GM12878 (cell line): ENCODE measurements around the gene RAMACL. TPM values are rescaled to one million over a fixed set of nuclear protein-coding genes. Genes with fewer than 3 reads are reported as not detected.

ENCODE experiments used
- ATAC-seq: fragments of 200-7000 bp; cut with Tn5 transposase; 3 replicates; pipeline ENCODE4 v1.9.1; 2020; ENCODE audit warnings: mild to moderate bottlenecking, moderate library complexity
- BruUV-seq: library from RNA; stranded (reverse); fragments of 400-500 nt; replicated peaks from 2 replicates; lab custom pipeline; 2021; lab: Mats Ljungman, UMichigan
- CTCF ChIA-PET: fragments of 300-600 bp; sonication (Branson Sonifier 250); formaldehyde crosslinking; extraction: SDS; loops from one replicate; lab custom pipeline; 2021; ENCODE audit warnings: inconsistent platforms; lab: Yijun Ruan, JAX
- POLR2A ChIA-PET: fragments of 350-600 bp; formaldehyde crosslinking; extraction: SDS; loops from one replicate; lab custom pipeline; 2021; ENCODE audit warnings: inconsistent platforms; lab: Charles Lee
- RAD21 ChIA-PET: fragments of 300-600 bp; sonication (Branson Sonifier 250); formaldehyde crosslinking; loops from one replicate; lab custom pipeline; 2023; ENCODE audit warnings: antibody characterized with exemption; ENCODE audit not compliant: unreplicated experiment; lab: Charles Lee
- SMC1A ChIA-PET: fragments of 300-600 bp; sonication (Branson Sonifier 250); formaldehyde crosslinking; loops from one replicate; lab custom pipeline; 2023; ENCODE audit not compliant: unreplicated experiment, uncharacterized antibody; lab: Charles Lee
- DNase-seq: peaks from one replicate; pipeline ENCODE4 v3.0.0-alpha.2; 2011; ENCODE audit warnings: low read depth, low spot score
- FAIRE-seq: peaks from 3 replicates; lab custom pipeline; 2011; peaks lifted over from hg19 to GRCh38; lab: Jason Lieb, UNC
- H2AFZ ChIP-seq: 2 replicates; pipeline ENCODE4 v1.6.0; 2011; ENCODE audit warnings: low read depth, low read length, control low read depth; ENCODE audit not compliant: control insufficient read depth
- H3K27ac ChIP-seq: 2 replicates; pipeline ENCODE4 v1.5.1; 2011; ENCODE audit warnings: control low read depth; ENCODE audit not compliant: control insufficient read depth, insufficient read depth
- H3K27me3 ChIP-seq, 2 experiments: replicated peaks in 1 of 2; 2 replicates each; pipeline versions ENCODE4 v1.6.0 to v1.6.1; 2011; ENCODE audit warnings: low read length in 1 of 2; ENCODE audit not compliant: control insufficient read depth in 2 of 2, insufficient read depth in 2 of 2
- H3K36me3 ChIP-seq, 2 experiments: 2 replicates each; pipeline ENCODE4 v1.5.1; 2011; ENCODE audit warnings: low read length in 1 of 2; ENCODE audit not compliant: control insufficient read depth in 2 of 2, insufficient read depth in 2 of 2
- H3K4me1 ChIP-seq: 2 replicates; pipeline ENCODE4 v1.6.1; 2011; ENCODE audit warnings: mild to moderate bottlenecking, low read length, moderate library complexity, mixed read lengths; ENCODE audit not compliant: control insufficient read depth, insufficient read depth
- H3K4me2 ChIP-seq: 2 replicates; pipeline ENCODE4 v1.6.0; 2011; ENCODE audit warnings: control low read depth; ENCODE audit not compliant: control insufficient read depth, insufficient read depth
- H3K4me3 ChIP-seq: fragments of 200-600 bp; sonication (generic); 2 replicates; pipeline ENCODE4 v1.5.1; 2016
- H3K79me2 ChIP-seq: 2 replicates; pipeline ENCODE4 v1.6.0; 2011; ENCODE audit warnings: low read length; ENCODE audit not compliant: control insufficient read depth, insufficient read depth
- H3K9ac ChIP-seq: 2 replicates; pipeline ENCODE4 v1.8.0; 2011; ENCODE audit warnings: low read length, control low read depth, mixed read lengths; ENCODE audit not compliant: control insufficient read depth, insufficient read depth
- H3K9me3 ChIP-seq: replicated peaks from 3 replicates; pipeline ENCODE4 v1.5.1; 2011; ENCODE audit warnings: mild to moderate bottlenecking, low read length; ENCODE audit not compliant: control insufficient read depth, insufficient read depth
- H4K20me1 ChIP-seq: 2 replicates; pipeline ENCODE4 v1.6.0; 2011; ENCODE audit not compliant: control insufficient read depth, insufficient read depth
- GATAD2B ChIP-seq: fragments of 450-650 bp; conservative IDR thresholded peaks from 2 replicates; pipeline ENCODE4 v1.6.1; 2017; ENCODE audit warnings: low read depth, mild to moderate bottlenecking, moderate library complexity
- HCFC1 ChIP-seq: fragments of 150-350 bp; IDR thresholded peaks from 2 replicates; pipeline ENCODE4 v1.6.1; 2014; ENCODE audit warnings: low read length
- KLF5 ChIP-seq: fragments of 450-650 bp; IDR thresholded peaks from 2 replicates; pipeline ENCODE4 v1.6.1; 2014; ENCODE audit warnings: mild to moderate bottlenecking; ENCODE audit not compliant: partially characterized antibody
- SMAD5 ChIP-seq: IDR thresholded peaks from 2 replicates; pipeline ENCODE4 v1.6.1; 2016; ENCODE audit warnings: antibody characterized with exemption, low read depth
- TBL1XR1 ChIP-seq: IDR thresholded peaks from 2 replicates; pipeline ENCODE4 v1.6.1; 2012; ENCODE audit warnings: low read depth, low read length, improper control_type of control experiment
- ZNF622 ChIP-seq: fragments of 450-650 bp; IDR thresholded peaks from 2 replicates; pipeline ENCODE4 v1.6.1; 2017; ENCODE audit warnings: mild to moderate bottlenecking, inconsistent platforms
- WGBS: methylation state at CpG from one replicate; pipeline ENCODE4 v1.1.6; 2016; ENCODE audit warnings: low lambda C conversion rate; ENCODE audit not compliant: insufficient replicate concordance, insufficient coverage; ENCODE audit errors: missing lambda C conversion rate; 5-methylcytosine and 5-hydroxymethylcytosine counted together
- in situ Hi-C: fragments of 300-500 bp; cut with MboI; formaldehyde crosslinking; loops from 9 replicates; pipeline ENCODE4 v1.14.3; 2018; ENCODE audit warnings: mixed read lengths
- intact Hi-C: fragments of 100-400 bp; cut with micrococcal nuclease; formaldehyde crosslinking; loops from one replicate; pipeline ENCODE4 v1.14.2; 2022; ENCODE audit not compliant: unreplicated experiment
- polyA plus RNA-seq, 11 experiments: library from polyadenylated mRNA; depleted of rRNA in 4 of 11; unstranded in 6 of 11; stranded (reverse) in 5 of 11; fragments of >200 nt; fragmentation: Nextera tagmentation in 4 of 11; fragmentation: Illumina TruSeq in 1 of 11; extraction: Ambion mirVana in 4 of 11; extraction: Trizol in 1 of 11; gene quantifications; 1 replicate in 1 of 11; 2 replicates in 10 of 11; pipeline versions ENCODE4 v1.2.1 to v1.2.3, GENCODE V29; 2011 to 2016; ENCODE audit warnings: inconsistent platforms in 2 of 11, missing spikeins in 2 of 11, low read depth in 1 of 11
- total RNA-seq, 4 experiments: library from RNA; depleted of rRNA in 3 of 4; stranded (reverse); fragments of >200 nt in 3 of 4; fragmentation: Illumina TruSeq in 1 of 4; extraction: Trizol in 1 of 4; gene quantifications; 2 replicates each; pipeline versions ENCODE4 v1.2.1 to v1.2.3, GENCODE V29; 2013 to 2021
- TF ChIP-seq, protein P1 (sequence below): IDR thresholded peaks from 2 replicates; pipeline ENCODE4 v1.6.1; 2012; ENCODE audit warnings: low read depth, low read length, improper control_type of control experiment
- TF ChIP-seq, protein P2 (sequence below): IDR thresholded peaks from 2 replicates; pipeline ENCODE4 v1.6.1; 2011; ENCODE audit warnings: low read depth, low read length, improper control_type of control experiment, borderline replicate concordance
- TF ChIP-seq, protein P3 (sequence below): IDR thresholded peaks from 2 replicates; pipeline ENCODE4 v1.6.1; 2012; ENCODE audit warnings: mild to moderate bottlenecking, low read depth, low read length

RAMACL gene
- total and polyA plus RNA-seq, 10 of the 15 experiments (the other 5 are each of a cell fraction or from before 2014, with no cell fraction given), result 0.09 to 1.3 (median 0.31) TPM; not detected in 1

DNA sequence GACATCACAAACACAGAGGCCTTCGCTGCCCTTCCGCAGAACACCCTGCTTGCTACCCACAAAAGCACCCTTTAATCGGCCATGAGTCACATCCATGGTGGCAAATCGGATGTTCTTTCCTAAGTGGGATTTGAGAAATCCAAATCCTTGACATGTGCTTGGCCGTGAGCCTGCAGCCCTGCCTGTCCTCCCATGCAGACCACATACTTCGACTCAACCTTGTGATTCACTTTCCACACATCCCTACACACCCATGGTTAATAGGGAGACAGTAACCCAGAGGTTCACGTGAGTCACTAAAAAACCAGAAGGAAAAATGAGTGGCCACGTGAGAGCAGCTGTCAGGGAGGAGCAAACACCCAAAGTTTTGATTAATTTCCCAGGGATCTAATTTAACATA is 19.4 kb downstream of the RAMACL start:
- no peaks in the 10 kb centered on the region for H3K36me3 ChIP-seq
- DNase-seq (no peak), FAIRE-seq (no peak), ATAC-seq (no peak)
- BruUV-seq, result no TSS peak
- no peaks in the 10 kb centered on the region for H3K4me1 ChIP-seq
- ChIA-PET CTCF (interaction anchor here (1.0 kb wide), 1 partner anchor 17 kb away, joined by 3 read pairs; no protein-coding TSS in a partner anchor), POLR2A (no interaction called here), RAD21 (no interaction called here), SMC1A (no interaction called here)
- intact Hi-C loops, result no loop called here
- H3K4me2 ChIP-seq, result no peak overlapping the region
- no peak overlapping the region for H2AFZ ChIP-seq
- H3K79me2 ChIP-seq, result no peaks in the 10 kb centered on the region
- in situ Hi-C loops, result no loop called here
- H3K9ac ChIP-seq, result no peak overlapping the region
- 38% methylated on average over 8 of the region's 8 CpGs for WGBS
- H4K20me1 ChIP-seq, result no peaks in the 10 kb centered on the region; the same call in 1 of the 2 replicates
- H3K4me3 ChIP-seq, result no peak overlapping the region
- no peaks in the 10 kb centered on the region for H3K9me3 ChIP-seq
- TF ChIP-seq, protein P1, sequence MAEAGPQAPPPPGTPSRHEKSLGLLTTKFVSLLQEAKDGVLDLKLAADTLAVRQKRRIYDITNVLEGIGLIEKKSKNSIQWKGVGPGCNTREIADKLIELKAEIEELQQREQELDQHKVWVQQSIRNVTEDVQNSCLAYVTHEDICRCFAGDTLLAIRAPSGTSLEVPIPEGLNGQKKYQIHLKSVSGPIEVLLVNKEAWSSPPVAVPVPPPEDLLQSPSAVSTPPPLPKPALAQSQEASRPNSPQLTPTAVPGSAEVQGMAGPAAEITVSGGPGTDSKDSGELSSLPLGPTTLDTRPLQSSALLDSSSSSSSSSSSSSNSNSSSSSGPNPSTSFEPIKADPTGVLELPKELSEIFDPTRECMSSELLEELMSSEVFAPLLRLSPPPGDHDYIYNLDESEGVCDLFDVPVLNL, result no peak
- no peak for TF ChIP-seq ZNF622
- no peak for TF ChIP-seq KLF5
- no peak overlapping the region for H3K27ac ChIP-seq
- H3K27me3 ChIP-seq, result no peaks in the 10 kb centered on the region

DNA sequence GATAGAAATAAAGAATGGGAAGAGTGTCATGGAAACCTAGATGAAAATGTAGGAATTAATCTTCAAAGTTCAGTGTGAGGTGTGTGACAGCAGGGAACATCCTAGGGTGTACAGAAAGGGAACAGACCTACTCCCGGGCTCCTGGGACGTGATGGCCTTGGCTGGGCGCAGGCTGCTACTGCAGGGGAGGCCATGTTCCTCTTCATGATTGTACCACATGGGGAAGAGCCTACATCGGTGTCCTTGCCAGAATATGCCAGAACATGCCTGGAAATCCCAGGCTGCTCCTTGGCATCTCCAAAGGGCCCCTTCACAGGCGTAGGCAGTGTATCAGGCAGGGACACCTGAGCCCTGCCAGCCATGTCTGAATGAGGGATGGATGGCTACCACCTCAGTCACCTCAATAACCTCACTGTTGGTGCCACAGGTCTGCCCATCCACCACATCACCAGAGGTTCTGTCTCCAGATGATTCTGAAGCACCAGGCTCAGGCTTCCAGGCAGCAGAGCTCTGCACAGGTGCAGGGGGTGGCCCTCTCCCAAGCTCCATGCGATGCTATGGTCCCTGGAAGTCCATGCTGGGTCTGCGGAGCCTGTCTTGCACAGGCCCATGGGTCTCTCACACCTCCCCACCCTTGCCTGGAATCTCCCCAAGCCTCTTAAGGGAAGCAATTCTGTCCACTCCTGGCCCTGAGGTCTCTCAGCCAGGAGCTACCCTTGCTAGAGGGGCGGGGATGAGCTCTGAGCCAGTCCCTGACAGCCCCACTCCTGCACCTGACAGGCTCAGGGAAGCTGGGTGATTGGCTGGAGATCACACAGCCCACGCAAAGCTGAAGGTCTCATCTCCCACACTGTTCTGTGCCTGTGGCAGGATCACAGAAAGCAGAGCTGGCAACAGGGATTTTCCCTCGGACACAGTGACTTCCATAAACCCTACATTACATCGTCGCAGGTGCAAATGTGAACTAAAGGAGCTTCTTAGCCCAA is 20.2 kb downstream of the RAMACL start:
- no peaks in the 10 kb centered on the region for H3K79me2 ChIP-seq
- no peaks in the 10 kb centered on the region for H3K4me1 ChIP-seq
- no peak overlapping the region for H3K9ac ChIP-seq
- H3K27ac ChIP-seq, result no peak overlapping the region
- SMC1A ChIA-PET, result no interaction called here
- RAD21 ChIA-PET, result no interaction called here
- no peak for ATAC-seq
- H2AFZ ChIP-seq, result no peak overlapping the region
- WGBS, result 44% methylated on average over 12 of the region's 12 CpGs
- intact Hi-C loops, result no loop called here
- no peak overlapping the region for H3K4me2 ChIP-seq
- H4K20me1 ChIP-seq, result no peaks in the 10 kb centered on the region; the same call in 1 of the 2 replicates
- DNase-seq, result no peak
- H3K27me3 ChIP-seq, result no peaks in the 10 kb centered on the region
- no TSS peak for BruUV-seq
- in situ Hi-C loops, result no loop called here
- no peak overlapping the region for H3K4me3 ChIP-seq
- FAIRE-seq, result no peak
- POLR2A ChIA-PET, result interaction anchor here (0.5 kb wide), 1 partner anchor 42 kb away, joined by 3 read pairs; no protein-coding TSS in a partner anchor
- CTCF ChIA-PET, result interaction anchor here (1.0 kb wide), 1 partner anchor 18 kb away, joined by 3 read pairs; no protein-coding TSS in a partner anchor
- no peaks in the 10 kb centered on the region for H3K36me3 ChIP-seq
- no peaks in the 10 kb centered on the region; the same call in 2 of the 3 replicates for H3K9me3 ChIP-seq
- TF ChIP-seq SMAD5, result no peak
- TF ChIP-seq TBL1XR1, result no peak
- TF ChIP-seq, protein P2, sequence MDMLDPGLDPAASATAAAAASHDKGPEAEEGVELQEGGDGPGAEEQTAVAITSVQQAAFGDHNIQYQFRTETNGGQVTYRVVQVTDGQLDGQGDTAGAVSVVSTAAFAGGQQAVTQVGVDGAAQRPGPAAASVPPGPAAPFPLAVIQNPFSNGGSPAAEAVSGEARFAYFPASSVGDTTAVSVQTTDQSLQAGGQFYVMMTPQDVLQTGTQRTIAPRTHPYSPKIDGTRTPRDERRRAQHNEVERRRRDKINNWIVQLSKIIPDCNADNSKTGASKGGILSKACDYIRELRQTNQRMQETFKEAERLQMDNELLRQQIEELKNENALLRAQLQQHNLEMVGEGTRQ, result no peak
- TF ChIP-seq, protein P3, sequence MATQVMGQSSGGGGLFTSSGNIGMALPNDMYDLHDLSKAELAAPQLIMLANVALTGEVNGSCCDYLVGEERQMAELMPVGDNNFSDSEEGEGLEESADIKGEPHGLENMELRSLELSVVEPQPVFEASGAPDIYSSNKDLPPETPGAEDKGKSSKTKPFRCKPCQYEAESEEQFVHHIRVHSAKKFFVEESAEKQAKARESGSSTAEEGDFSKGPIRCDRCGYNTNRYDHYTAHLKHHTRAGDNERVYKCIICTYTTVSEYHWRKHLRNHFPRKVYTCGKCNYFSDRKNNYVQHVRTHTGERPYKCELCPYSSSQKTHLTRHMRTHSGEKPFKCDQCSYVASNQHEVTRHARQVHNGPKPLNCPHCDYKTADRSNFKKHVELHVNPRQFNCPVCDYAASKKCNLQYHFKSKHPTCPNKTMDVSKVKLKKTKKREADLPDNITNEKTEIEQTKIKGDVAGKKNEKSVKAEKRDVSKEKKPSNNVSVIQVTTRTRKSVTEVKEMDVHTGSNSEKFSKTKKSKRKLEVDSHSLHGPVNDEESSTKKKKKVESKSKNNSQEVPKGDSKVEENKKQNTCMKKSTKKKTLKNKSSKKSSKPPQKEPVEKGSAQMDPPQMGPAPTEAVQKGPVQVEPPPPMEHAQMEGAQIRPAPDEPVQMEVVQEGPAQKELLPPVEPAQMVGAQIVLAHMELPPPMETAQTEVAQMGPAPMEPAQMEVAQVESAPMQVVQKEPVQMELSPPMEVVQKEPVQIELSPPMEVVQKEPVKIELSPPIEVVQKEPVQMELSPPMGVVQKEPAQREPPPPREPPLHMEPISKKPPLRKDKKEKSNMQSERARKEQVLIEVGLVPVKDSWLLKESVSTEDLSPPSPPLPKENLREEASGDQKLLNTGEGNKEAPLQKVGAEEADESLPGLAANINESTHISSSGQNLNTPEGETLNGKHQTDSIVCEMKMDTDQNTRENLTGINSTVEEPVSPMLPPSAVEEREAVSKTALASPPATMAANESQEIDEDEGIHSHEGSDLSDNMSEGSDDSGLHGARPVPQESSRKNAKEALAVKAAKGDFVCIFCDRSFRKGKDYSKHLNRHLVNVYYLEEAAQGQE, result no peak
- TF ChIP-seq GATAD2B, result no peak
- no peak for TF ChIP-seq HCFC1
